NCI-H146 treated with DMSO at 0.1 percent for 48 hours (cell line): ENCODE measurements around the gene KLHL14.
"Not testable (repeated sequence)": the region's sequence is repeated elsewhere in the genome, so short reads cannot be mapped to it uniquely, and the experiment has no call there.

ENCODE experiments used
- DNase-seq: peaks from one replicate; lab custom pipeline; 2025; ENCODE audit not compliant: unreplicated experiment; lab: John Stamatoyannopoulos, UW

Gene KLHL14, protein sequence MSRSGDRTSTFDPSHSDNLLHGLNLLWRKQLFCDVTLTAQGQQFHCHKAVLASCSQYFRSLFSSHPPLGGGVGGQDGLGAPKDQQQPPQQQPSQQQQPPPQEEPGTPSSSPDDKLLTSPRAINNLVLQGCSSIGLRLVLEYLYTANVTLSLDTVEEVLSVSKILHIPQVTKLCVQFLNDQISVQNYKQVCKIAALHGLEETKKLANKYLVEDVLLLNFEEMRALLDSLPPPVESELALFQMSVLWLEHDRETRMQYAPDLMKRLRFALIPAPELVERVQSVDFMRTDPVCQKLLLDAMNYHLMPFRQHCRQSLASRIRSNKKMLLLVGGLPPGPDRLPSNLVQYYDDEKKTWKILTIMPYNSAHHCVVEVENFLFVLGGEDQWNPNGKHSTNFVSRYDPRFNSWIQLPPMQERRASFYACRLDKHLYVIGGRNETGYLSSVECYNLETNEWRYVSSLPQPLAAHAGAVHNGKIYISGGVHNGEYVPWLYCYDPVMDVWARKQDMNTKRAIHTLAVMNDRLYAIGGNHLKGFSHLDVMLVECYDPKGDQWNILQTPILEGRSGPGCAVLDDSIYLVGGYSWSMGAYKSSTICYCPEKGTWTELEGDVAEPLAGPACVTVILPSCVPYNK

DNA sequence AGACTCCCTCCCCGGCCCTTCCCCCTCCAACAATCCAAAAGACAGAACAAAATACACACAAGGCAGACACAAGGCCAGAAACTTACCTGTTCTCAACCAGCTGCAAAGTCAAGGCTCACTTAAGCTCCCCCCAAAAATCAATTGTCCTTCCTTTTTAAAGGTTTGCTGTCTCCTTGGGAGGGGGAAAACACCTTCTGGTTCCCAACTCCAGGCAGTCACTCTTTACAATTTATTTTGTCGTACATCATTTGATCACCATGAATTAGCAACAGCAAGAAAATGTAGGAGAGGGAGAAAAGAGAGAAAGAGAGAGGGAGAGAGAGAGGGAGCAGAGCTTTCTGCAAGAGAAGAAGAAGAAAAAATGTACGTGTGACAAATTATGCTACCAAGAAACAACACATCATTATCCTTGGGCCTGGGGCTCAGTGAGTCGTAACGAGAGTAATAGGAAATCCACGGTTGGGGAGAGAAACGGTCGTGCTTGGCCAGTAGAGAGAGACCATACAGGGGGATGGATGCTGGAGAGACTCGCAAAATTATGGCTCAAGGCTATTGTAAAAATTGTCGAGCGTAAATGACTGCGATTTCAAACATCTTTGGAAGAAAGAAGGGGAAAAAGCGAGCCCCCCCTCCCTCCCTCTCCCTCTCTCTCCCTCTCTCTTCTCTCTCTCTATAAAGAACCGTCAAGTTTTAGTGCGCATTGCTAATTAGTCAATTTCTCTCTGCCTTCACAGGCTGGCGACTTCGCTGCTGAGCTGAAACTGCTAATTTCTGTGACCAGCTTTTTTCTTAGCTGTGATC is at the start of gene KLHL14:
Gene KLHL14 (minus strand): TSS at position 443 of the 801 bp plus-strand sequence. CDS start 2,432 bp downstream, outside the sequence.
- DNase-seq: no peak

DNA sequence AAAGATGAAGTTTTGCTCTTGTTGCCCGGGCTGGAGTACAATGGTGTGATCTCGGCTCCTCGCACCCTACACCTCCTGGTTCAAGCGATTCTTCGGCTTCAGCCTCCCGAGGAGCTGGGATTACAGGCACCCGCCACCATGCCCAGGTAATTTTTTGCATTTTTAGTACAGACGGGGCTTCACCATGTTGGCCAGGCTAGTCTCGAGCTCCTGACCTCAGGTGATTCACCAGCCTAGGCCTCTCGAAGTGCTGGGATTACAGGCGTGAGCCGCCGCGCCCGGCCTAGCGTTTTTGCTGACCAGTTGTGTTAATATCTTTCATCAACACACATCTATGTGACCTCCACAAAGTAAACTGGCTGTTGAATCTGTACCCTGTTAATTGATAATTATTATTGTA is 49.4 kb upstream of the KLHL14 start:
- no peak for DNase-seq

DNA sequence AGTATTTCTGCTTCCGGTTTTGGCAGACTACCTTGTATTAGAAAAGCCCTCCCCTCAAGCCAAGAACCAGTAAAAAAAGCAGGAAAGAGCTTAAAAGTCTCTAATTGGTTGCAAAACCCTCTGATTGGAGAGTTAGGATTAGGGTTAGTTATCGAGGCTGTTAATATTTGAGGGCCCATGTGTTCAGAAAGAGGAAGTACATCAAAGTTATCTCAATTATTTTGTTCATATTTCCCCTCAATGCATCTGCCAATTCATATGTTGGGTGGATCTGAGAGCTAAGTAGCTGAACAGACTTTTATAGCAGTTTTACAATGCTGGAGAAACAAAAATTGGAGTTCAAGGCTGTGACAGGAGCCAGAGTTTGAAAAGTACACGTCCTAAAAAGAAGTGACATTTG is 43.1 kb upstream of the KLHL14 start:
- no peak for DNase-seq

DNA sequence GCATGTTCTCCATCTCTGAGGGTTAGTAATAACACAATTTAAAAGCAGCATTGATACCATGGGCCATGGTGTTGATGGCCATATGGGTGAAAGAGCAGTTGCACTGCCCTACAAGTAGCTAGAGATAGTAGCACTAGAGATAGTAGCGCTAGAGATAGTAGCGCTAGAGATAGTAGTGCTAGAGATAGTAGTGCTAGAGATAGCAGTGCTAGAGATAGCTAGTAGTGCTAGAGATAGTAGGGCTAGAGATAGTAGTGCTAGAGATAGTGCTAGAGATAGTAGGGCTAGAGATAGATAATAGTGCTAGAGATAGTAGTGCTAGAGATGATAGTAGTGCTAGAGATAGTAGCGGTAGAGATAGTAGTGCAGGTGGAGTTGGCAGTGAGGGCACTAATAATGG is 39.5 kb upstream of the KLHL14 start:
- no peak for DNase-seq

DNA sequence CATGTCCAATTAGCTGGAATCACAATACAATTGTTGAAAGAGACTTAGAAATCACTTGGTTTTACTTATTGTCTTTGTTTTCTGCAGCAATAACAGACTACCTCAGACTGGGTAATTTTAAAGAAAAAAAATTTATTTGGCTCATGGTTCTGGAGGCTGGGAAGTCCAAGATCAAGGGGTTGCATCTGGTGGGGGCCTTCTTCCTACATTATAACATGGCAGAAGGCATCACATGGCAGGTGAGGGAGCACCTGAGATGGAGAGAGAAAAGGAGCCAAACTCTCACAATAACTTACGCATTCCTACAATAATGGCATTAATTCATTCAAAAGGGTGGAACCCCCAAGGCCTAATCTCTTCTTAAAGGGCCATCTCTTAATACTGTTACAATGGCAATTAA is 37.5 kb upstream of the KLHL14 start:
- no peak for DNase-seq

DNA sequence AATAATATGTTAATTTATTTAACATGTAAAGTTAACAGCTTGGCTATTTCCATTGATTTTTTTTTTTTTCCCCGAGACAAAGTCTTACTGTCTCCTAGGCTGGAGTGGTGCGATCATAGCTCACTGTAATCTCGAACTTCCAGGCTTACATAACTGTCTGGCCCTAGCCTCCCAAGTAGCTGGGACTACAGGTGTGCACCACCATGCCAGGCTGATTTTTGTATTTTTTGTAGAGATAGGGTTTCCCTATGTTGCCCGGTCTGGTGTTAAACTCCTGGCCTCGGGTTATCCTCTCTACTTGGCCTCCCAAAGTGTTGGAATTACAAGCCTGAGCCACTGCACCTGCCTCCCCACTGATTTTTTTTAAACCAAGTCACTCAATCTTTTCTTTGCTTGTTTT is 32.5 kb upstream of the KLHL14 start:
- no peak for DNase-seq

DNA sequence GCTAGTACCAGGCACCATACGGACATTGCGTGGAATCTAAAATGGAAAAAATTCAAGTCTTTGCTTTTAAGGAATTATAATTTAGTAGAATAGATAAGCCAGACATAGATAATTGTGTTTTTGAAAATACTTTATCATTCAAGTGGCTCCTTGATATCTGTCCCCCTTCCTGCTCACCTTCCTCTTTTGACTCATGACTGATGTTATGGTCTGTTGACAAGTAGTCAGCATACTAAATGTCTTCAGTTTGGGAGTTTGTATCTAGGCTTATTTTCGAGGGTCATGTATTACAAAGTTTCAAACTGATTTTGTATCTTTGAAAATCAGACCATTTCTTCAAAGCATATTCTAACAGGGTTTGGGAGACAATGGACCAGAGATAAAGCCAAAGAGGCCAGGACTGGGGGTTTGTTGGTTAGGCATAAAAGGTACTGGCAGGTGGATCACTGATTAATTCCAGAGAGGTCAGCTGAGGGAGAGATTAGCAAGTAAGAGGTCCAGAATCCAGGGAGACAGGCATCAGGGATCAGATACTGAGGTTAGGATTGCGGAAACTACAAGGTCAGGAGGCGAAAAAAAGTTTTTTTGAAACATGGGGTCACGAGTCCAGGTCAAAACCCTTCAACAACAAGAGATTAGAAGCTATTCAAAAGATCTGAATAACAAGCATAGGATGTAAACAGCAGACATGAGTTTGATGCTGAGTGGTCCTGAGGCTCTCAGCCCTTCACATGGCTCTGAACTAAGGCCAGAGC is 31.5 kb upstream of the KLHL14 start:
- DNase-seq: no peak

DNA sequence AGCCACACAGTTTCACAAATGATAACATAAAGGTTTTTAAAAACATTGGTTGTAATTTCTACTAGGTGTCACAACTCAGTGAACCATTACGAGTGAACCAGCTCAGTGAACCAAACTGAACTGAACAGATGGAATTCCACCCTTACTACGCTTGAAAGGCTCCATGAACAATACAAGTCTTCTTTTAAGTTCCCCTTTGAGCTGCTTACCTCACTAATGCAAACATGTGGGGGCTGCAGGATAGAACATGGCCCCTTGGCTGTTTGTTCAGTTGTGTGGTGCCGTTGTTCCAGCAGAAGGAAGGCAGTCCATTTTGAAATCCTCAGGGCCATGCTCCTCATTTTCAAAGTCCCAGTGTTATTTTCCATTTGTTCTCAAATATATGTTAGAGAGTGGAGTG is 30.7 kb upstream of the KLHL14 start:
- no peak for DNase-seq

DNA sequence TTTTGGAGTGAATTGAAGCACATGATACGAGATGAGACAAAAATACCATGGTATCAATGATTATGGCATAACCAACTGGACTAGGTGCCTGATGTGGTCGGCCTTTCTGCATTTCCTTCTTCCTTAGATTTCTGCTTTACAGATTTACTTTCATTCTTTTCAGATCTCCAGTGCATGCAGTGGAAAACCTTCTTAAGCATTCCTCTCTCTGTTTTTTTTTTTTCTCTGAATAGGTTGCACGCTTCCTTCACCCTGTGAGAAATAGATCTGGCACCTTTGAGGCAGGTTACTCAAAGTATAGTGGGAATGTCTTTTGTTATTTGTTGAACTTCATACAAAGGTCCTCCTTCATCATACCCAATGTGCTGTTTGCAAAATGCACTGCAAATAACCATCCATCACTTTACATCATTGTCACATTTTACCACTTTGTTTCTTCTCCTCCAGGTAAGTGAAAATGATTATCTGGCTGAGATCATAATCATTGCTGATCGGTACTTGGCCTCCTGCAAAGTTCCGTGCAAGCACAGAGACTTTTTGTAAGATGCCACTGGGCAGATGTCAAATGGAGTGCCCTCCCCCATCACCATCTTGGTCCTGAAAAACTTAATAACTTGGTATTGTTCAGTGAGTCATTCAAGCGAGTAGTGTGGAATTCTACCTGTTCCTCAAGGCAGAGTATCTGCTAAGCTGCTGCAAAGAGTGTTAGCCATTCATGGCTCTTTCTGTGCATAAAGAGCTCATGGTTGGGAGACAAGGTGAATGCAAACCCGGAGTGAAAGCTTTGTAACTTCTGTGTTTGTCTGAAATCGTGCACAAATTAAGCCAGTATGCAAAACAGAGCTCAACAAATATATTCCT is 30.0 kb upstream of the KLHL14 start:
- DNase-seq: no peak

DNA sequence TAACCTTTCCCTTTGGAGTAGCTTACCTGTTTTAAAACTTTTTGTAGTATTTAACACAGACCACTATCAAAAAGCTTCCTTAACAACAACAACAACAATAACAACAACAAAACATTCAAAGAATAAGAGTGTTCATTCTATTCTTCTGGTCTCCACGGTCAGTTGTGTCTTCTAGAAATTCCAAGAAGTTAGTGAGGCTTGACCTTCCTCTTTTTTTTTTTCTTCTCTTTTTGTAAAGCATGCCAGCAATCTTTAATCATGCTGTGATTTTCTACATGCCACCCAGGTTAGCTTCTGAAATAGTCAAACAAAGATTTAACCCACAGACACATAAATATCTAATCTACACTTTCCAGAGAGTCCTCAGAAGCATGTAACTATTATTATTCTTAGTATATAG is 28.4 kb upstream of the KLHL14 start:
- DNase-seq: no peak

DNA sequence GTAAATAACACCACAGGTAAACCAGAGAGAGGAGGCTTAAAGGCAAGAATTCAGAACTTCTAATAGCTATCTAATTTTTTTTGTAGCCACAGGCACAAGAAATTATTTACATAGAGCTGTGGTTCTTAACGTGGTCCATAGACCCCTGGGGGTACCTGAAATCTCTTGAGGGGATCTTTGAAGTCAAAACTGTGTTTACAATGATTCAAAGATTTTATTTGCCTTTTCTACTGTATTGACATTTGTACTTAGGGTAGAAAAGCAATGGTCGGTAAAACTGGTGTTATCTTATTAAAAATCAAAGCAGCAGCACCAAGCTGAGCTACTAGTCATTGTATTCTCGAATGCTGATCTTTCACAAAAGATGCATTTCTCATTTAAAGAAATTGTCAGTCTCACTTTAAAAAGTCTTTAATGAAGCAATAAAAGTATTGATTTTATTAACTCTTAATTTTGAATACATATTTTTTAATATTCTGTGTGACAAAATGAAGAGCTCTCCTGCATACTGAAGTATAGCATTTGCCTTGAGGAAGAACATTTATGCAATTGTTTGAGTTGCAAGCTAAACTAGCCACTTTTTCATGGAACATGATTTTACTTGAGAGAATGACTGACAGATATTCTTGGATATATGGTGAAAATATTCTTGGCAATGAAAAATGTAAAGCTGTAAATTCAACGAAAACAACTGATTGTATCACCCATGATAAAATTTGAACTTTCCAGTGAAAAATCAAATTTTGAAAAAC is 25.6 kb upstream of the KLHL14 start:
- DNase-seq: no peak

DNA sequence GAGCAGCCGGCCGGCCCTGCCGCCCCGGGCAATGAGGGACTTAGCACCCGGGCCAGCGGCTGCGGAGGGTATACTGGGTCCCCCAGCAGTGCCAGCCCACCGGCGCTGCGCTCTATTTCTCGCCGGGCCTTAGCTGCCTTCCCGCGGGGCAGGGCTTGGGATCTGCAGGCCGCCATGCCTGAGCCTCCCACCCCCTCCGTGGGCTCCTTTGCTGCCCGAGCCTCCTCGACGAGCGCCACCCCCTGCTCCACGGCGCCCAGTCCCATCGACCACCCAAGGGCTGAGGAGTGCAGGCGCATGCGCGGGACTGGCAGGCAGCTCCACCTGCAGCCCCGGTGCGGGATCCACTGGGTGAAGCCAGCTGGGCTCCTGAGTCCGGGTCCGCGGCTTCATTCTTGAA is 21.8 kb upstream of the KLHL14 start:
- not testable (repeated sequence) for DNase-seq

DNA sequence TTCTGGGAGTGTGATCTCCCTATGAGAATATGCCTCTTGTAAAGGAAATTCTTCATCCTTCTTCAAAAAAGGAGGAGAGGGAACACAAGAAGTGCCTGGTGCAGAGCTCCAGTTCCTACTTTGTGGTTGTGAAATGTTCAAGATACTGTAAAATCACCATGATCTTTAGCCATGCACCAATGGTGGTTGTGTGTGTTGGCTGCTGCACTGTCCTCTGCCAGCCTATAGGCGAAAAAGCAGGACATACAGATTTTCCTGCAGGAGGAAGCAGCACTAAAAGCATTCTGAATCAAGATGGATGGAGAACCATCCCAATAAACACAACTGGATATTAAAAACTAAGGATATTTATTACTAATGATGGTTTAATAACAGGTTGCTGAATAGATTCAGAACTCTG is 6.2 kb upstream of the KLHL14 start:
- no peak for DNase-seq

DNA sequence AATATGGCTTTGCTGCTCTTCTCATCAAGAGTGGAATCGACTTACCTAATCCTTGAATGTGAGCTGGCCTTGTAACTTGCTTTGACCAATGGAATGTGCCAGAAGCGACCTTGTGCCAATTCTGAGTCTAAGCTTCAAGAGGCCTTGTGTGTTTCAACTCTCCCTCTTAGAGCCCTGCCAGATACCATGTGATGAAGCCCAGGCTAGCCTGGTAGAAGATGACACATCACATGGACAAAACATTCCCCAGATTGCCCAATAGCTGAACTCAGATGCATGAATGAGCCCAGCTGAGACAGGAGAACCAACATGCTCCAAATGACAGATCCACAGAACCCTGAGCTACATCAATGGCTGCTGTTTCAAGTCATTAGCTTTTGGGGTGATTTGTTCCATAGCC is 4.2 kb upstream of the KLHL14 start:
- DNase-seq: no peak

DNA sequence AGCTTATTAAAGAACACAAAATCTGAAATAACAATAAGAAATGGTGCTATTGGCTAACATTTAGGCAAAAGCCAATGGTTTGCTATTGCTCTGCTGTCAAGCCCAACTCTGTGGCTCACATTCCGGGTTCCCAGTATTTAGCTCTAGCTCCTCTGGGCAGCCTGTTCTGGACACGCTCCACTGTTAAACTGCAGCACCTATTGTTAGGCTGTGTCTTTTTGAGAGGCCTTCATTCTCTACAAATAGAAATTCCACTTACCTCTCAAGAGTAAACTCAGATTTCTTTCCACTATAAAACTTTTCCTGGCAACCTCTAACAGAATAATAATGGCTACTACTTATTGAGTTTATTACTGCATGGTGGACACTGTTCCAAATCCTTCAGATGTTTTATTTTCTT is 3.7 kb upstream of the KLHL14 start:
- DNase-seq: no peak

DNA sequence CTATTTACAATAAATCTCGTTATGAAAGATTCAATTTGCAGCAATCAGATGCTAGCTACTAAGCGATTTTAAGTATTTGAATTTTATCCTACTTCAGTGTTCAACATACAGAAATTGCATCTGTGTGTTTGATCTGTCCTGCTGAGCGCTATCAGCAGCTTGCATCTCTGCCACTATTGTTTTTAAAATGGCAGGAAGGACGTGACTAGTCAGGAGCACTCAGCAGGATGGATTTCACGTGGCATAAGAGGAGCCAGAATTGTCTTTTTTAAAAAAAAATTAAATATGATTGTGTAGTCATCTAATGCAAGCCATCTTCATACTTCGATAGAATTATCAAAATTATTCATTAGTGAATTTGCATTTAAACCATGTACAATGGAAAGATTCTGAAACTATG is 2.8 kb upstream of the KLHL14 start:
- DNase-seq: peak; percentile 83

DNA sequence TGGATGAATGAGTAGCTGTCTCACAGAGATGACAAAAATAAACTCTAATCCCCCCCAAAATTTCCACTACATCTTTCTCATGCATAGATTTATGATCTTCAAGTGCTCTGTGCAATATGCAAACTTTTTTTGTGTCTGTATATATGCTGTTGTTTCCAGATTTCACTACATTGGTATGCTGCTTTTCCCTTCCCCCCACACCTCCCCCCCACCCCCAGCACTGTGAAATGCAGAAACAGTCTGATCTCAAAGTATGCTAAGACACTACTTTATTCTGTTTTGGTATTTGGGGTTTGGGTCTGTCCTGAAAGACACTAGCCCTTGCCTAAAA is 524 bp upstream of the KLHL14 start:
- no peak for DNase-seq

DNA sequence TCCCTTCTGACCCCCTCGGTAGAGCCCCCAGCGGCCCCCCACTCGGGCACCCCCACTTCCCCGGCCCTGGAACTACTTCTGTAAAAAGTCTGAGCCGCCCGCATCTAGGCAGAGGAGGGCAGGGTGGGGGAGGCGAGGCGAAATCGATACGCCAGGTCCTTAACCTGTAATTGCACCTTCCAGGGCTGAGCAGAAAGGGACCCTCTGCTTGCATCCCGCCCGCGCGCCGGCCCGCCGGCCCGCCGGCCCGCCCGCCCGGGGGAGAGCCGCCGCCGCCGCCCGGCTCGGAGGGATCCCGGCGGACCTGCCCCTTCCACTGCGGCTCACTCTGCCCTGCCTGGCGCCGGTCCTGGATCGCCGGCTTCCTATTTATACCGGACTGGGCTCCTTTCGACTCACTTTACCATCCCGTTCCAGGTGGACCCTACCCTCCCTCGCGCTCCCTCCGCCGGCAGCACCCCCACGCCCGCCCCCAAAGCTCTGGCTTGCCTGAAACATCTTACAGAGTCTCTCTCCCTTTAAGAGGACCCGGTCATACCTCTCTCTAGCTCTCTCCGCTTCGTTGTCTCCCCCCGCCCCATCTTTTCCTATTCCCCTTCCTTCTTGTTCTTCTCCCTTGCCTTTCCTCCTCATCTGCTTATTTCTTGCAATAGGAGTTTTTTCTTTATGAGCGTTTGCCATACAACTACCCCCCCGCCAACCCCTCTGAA is 797 bp downstream of the KLHL14 start:
- DNase-seq: peak; percentile 52

DNA sequence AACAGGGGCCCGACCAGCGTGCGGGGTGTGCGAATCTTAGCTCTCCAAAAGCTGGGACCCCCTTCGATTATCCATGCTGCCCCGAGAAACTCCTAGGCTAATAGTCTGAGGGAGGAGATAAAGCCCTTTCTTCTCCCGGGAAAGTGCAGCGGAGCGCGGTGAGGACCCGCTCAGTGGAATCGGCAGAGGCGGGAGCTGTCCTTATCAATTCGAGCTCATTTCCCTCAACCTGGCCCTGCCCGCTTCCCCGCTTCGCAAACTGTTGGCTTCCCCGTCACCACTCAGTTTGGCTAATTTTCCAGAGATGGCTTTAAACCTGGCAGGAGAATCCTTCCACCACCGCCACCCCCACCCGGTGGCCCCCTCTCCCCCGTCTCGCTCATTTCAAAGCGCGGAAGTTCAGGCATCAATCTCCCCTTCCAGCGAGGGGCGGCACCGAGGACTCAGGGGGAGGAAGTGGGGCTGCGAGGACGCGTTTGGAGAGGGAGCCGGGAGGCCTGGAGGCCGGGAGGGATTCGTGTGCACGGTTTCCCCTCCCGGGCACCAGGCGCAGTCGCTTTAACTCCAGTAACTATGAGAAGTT is 1.6 kb downstream of the KLHL14 start:
- peak; percentile 51 for DNase-seq
